Right lobe of liver (tissue), 6 donors: ENCODE data around the gene CACNG4. TPM values are rescaled to one million over a fixed set of nuclear protein-coding genes. Genes with fewer than 3 reads are reported as not detected.

Experiments
- ATAC-seq, 4 donors: fragments of 200-7000 bp; cut with Tn5 transposase; one replicate each; pipeline ENCODE4 v1.9.1; 2020; ENCODE audit warnings: mild to moderate bottlenecking in 4 of 4, moderate library complexity in 4 of 4
- DNase-seq, 3 donors: peaks; one replicate each; pipeline ENCODE4 v3.0.0-alpha.2; 2020
- H3K27ac ChIP-seq, 3 donors: fragments of 200-600 bp; one replicate each; pipeline ENCODE4 v1.8.0; 2022
- H3K27me3 ChIP-seq, 2 donors: fragments of 200-600 bp; one replicate each; pipeline ENCODE4 v1.8.0; 2022
- H3K36me3 ChIP-seq, 4 donors: fragments of 200-600 bp; sonication (generic) in 1 of 4; one replicate each; pipeline versions ENCODE4 v1.5.1 to v1.8.0; 2017 to 2022; ENCODE audit warnings: control low read depth in 1 of 4
- H3K4me1 ChIP-seq, 4 donors: fragments of 200-600 bp; sonication (generic) in 1 of 4; one replicate each; pipeline versions ENCODE4 v1.5.1 to v1.8.0; 2017 to 2022; ENCODE audit warnings: control low read depth in 1 of 4
- H3K4me3 ChIP-seq, 3 donors: fragments of 200-600 bp; one replicate each; pipeline ENCODE4 v1.8.0; 2022
- H3K9me3 ChIP-seq, 4 donors: fragments of 200-600 bp; sonication (generic) in 1 of 4; one replicate each; pipeline versions ENCODE4 v1.5.1 to v1.8.0; 2017 to 2022; ENCODE audit warnings: control low read depth in 1 of 4
- POLR2A ChIP-seq: fragments of 450-650 bp; IDR thresholded peaks from one replicate; pipeline ENCODE4 v1.6.1; 2017; ENCODE audit warnings: antibody characterized with exemption, mild to moderate bottlenecking
- WGBS: methylation state at CpG from one replicate; pipeline ENCODE4 v1.1.6; 2018; ENCODE audit warnings: low coverage, low lambda C conversion rate; ENCODE audit not compliant: insufficient coverage; ENCODE audit errors: missing lambda C conversion rate; 5-methylcytosine and 5-hydroxymethylcytosine counted together
- intact Hi-C, 2 donors: fragments of 100-400 bp; cut with DNase I; formaldehyde crosslinking; loops; one replicate each; pipeline versions ENCODE4 v1.11.2 to v1.14.1; 2022
- total RNA-seq, 6 experiments: library from RNA; depleted of rRNA in 2 of 6; stranded (reverse); fragments of >200 nt in 2 of 6; fragmentation: NEBNext Ultra II Directional in 3 of 6; extraction: Animal tissue kit (Norgen Biotek cat#: 25700) in 3 of 6; gene quantifications; one replicate each; pipeline versions ENCODE4 v1.1.0 to v1.2.4, GENCODE V29; 2016 to 2023
- TF ChIP-seq, protein P1 (sequence below), 4 donors: fragments of 200-600 bp in 3 of 4; fragments of 450-650 bp in 1 of 4; IDR thresholded peaks; one replicate each; pipeline versions ENCODE4 v1.5.1 to v1.8.0; 2016 to 2022; ENCODE audit warnings: antibody characterized with exemption in 4 of 4, mild to moderate bottlenecking in 2 of 4
- donor health status: DM: no; HTN: yes; CAD: no.
- donor health status: DM: no; HTN: no; CAD: no.
- donor health status: DM: no; HTN: no; CAD: no.
- donor health status: DM: no; HTN: yes; CAD: no.
- donor health status: DM: no; HTN: yes; CAD: no.

CACNG4 gene
- total RNA-seq, 6 experiments from 2014 or later, result not detected

- 88% methylated on average over 14 of the region's 14 CpGs for WGBS
- no peak overlapping the region for H3K4me3 ChIP-seq
- H3K4me1 ChIP-seq, result no peaks in the 10 kb centered on the region
- intact Hi-C loops, result no loop called here
- H3K9me3 ChIP-seq, result no peaks in the 10 kb centered on the region
- H3K27ac ChIP-seq, result no peak overlapping the region
- DNase-seq (no peak), ATAC-seq (no peak)
- no peaks in the 10 kb centered on the region for H3K36me3 ChIP-seq
- H3K27me3 ChIP-seq, result no peaks in the 10 kb centered on the region
- TF ChIP-seq, protein P1, sequence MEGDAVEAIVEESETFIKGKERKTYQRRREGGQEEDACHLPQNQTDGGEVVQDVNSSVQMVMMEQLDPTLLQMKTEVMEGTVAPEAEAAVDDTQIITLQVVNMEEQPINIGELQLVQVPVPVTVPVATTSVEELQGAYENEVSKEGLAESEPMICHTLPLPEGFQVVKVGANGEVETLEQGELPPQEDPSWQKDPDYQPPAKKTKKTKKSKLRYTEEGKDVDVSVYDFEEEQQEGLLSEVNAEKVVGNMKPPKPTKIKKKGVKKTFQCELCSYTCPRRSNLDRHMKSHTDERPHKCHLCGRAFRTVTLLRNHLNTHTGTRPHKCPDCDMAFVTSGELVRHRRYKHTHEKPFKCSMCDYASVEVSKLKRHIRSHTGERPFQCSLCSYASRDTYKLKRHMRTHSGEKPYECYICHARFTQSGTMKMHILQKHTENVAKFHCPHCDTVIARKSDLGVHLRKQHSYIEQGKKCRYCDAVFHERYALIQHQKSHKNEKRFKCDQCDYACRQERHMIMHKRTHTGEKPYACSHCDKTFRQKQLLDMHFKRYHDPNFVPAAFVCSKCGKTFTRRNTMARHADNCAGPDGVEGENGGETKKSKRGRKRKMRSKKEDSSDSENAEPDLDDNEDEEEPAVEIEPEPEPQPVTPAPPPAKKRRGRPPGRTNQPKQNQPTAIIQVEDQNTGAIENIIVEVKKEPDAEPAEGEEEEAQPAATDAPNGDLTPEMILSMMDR (IDR thresholded peaks at IDR 0.05), result no peak
- no peak for TF ChIP-seq POLR2A
Measured at GRCh38 chr17:67017910-67018309, 53.4 kb downstream of the CACNG4 start.

GRCh38 chr17:67018471-67019434 is 54.2 kb downstream of the CACNG4 start:
- Histone ChIP-seq H3K27ac (no peak overlapping the region), H3K27me3 (no peaks in the 10 kb centered on the region), H3K4me3 (no peak overlapping the region), H3K36me3 (no peaks in the 10 kb centered on the region), H3K9me3 (no peaks in the 10 kb centered on the region), H3K4me1 (no peaks in the 10 kb centered on the region)
- TF ChIP-seq, protein P1 (IDR thresholded peaks at IDR 0.05), result no peak
- no peak for TF ChIP-seq POLR2A
- WGBS, result 81% methylated on average over 7 of the region's 12 CpGs
- ATAC-seq (no peak), DNase-seq (no peak)
- intact Hi-C loops, result no loop called here

GRCh38 chr17:67019809-67020208 is 55.3 kb downstream of the CACNG4 start:
- no peak for TF ChIP-seq POLR2A
- TF ChIP-seq, protein P1 (IDR thresholded peaks at IDR 0.05), result no peak
- WGBS, result 82% methylated on average over 1 of the region's 8 CpGs
- intact Hi-C loops, result no loop called here
- H3K4me1 ChIP-seq, result no peaks in the 10 kb centered on the region
- H3K27ac ChIP-seq, result no peak overlapping the region
- H3K36me3 ChIP-seq, result no peaks in the 10 kb centered on the region
- no peaks in the 10 kb centered on the region for H3K27me3 ChIP-seq
- no peaks in the 10 kb centered on the region for H3K9me3 ChIP-seq
- DNase-seq (no peak), ATAC-seq (no peak)
- no peak overlapping the region for H3K4me3 ChIP-seq

GRCh38 chr17:67020293-67020766 is 55.8 kb downstream of the CACNG4 start:
- intact Hi-C loops, result no loop called here
- 84% methylated on average over 11 of the region's 11 CpGs for WGBS
- TF ChIP-seq, protein P1 (IDR thresholded peaks at IDR 0.05), result no peak
- no peak for TF ChIP-seq POLR2A
- DNase-seq, result no peak
- Histone ChIP-seq H3K4me1 (no peaks in the 10 kb centered on the region), H3K4me3 (no peak overlapping the region), H3K27ac (no peak overlapping the region), H3K9me3 (no peaks in the 10 kb centered on the region), H3K36me3 (no peaks in the 10 kb centered on the region), H3K27me3 (no peaks in the 10 kb centered on the region)
- ATAC-seq, result no peak
